GM21576 (cell line): Measurements from ENCODE around the gene OGA.

Experiments used
- ATAC-seq: cut with Tn5 transposase; IDR thresholded peaks from one replicate; pipeline ENCODE4 v1.9.1; 2021; ENCODE audit warnings: mild to moderate bottlenecking, moderate library complexity; ENCODE audit not compliant: unreplicated experiment

Gene OGA

DNA sequence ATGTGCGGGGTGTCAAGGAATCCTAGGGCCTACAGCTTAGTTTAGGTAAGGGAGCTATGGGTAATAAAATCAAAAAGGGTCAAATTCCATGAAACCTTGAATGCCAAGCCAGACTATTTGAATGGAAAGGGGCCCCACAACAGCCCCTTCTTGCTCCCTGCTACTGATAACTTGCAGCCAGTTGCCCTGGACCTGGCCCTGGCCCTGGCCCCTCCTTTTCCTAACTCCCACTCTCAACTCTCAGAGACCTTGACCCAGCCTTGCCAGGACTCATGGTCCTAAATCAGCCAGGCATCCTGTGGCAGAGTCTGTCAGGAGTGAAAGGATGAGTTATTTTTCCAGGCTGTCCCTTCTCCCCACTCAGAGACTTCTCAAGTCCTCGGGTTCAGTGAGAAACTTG is 19.5 kb upstream of the OGA start:
- ATAC-seq, result no peak

DNA sequence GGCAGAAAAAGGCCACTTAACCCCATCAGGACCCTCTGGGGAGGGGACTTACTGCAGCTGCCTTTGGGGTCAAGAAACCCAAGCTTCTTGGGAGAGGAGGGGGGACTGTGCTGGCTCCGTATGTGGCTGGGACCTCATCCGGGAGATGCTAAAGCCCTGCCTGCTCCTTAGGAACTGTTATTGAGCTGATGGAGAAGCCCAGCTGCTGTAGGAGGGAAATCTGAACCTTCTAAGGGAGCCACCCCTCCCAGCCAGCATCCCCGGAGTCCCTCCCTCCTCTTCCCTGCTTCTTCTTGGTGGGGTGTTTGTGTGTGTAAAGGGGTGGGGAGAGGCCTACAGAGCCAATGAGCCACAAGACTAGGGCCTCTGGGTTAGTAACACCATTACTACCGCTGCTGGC is 17.1 kb upstream of the OGA start:
- ATAC-seq, result no peak

DNA sequence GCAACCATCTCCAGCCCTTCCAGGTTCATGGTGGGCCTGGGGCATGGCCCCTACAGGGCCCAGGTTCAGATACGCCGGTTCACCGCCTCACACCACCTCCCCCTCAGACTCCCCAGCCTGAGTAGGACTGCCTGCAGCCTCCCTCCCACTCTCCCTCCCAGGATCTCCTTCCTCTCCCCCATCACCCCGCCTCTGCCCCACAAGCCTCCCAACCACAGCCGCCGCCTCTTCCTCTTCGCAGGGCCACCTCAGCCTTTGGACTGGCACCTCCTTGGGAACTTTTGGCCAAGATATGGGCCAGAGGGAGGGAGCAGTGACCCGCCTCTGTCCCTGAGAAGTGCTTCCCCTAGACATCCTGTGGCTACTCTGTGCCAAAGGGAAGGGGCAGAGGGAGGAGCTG is 16.1 kb upstream of the OGA start:
- ATAC-seq, result no peak

DNA sequence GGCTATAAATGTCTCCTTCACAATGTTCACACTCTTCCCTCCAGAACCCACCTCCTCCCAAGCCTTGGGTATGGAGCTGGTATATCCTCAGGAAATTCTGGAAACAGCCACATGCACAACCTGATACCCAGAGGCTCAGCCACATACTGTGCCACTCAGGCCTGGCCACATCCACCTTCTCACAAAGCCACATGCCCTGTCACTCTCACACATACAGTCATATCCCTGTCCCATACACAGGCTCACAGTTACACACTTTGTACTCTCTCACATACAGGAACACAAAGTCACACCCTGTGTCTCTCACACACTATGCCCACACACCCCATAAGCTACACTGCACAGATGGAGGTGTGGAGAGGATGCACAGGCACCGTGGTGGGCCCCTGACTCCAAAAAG is 15.2 kb upstream of the OGA start:
- no peak for ATAC-seq

DNA sequence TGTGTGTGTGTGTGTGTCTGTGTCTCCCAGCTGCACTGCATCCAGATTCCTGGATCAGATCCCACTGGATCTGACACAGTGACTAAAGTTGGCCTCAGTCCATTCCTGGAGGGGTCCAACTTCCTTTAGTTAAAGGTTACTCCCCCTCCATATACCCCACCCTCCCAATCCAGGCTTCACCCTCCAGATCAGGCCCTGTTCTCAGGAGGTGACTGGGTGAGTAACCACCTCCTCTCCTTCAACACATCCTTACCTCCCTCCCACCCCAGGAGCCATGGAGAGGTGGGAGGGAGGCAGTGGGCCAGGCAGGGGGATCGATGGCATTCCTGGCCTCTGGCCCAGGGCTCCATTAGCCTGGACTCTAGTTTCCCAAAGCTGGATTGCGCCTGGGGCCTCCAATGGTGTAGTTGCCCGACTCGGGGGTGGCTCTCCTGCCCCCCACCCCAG is 14.1 kb upstream of the OGA start:
- ATAC-seq, result no peak

DNA sequence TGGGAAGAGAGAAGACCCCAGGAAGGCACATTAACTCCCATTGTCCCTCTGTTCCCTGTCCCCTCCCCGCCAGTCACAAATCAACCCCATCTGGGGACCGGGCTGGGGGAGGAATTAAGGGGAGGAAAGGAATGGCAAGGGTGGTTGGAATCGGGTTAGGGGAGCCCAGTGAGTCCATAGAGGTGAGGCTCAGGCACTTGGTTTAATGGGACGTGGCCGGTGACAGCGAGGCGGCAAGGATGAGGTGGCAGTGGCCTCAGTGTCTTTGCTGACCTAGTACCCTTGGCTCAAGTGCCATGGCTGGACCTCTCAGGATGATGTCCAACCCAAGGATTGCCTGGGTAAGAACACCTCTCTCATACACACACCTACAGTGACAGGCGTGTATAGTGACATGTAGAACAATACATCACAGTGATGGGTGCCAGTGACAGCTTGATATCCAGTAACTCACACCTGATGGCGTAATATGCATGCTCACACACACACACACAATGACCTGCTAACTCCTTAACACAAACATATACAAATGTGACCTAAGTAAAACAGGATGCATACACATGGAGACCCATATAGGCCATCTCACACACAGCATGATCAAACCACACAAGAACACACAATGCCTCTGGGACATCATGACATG is 13.0 kb upstream of the OGA start:
- ATAC-seq, result no peak

DNA sequence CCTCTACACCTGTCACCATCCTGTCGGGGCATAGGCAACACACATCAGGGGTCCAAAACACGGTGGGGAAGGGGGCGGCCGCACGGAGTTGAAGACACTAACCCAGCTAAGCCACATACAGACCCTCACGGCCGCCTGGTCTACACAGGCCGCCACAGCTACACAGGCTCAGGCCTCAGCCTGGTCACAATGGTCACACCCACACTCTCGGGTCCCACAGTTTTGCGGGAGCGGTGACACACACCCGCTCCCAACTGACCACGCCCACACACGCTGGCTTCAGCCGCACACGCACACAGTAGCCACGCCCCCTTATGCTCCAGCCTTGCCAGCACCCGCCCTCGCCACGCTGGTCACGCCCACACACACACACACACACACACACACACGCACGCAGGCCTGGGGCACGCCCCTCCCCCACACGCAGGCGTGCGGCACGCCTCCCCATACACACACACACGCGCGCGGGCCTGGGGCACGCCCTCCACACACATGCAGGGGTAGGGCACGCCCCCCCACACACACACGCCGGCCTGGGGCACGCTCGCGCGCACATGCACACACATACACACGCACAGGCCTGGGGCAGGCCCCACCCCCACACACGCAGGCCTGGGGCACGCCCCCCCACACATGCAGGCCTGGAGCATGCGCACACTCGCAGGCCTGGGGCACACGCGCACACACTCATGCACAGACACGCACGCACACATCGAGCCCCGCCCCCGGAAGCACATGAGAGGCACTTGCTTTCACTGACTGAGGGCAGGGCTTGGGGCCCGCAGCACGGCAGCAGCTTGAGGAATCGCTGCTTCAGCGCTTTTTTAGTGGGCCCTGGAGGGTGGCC is 12.3 kb upstream of the OGA start:
- peak; percentile 61 for ATAC-seq

DNA sequence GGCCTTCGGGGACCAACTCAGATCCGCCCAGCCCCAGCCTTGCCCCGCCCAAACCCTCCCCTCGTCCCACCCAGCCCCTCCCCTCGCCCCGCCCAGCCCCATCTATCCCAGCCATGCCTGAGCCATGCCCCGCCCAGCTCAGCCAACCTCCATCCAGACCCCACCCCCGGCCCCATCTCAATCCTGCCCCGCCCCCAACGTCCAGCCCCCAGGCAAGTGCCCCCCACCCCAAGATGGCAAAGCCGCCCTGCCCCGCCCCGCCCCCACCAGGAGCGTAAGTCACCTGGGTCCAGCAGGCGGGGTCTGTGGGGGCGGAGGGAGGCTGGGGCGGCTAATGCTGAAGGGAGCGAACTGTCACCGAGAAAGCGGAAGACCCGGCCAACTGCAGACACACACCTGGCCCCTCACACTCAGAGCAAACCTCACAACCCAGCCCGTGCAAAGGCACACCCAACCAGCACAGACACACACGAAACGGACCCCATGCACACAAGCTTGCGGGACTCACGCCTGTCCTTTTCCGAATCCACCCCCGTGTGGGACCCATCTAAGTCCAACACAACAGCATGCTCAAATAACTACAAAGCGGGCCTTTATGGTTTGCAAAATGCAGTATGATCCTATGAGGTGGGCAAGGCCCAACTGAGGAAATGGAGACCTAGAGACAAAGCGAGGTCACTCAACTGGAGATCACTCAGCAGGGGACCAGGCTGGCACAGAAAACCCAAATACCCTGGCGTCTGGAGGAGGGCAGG is 11.5 kb upstream of the OGA start:
- ATAC-seq, result peak; percentile 22

DNA sequence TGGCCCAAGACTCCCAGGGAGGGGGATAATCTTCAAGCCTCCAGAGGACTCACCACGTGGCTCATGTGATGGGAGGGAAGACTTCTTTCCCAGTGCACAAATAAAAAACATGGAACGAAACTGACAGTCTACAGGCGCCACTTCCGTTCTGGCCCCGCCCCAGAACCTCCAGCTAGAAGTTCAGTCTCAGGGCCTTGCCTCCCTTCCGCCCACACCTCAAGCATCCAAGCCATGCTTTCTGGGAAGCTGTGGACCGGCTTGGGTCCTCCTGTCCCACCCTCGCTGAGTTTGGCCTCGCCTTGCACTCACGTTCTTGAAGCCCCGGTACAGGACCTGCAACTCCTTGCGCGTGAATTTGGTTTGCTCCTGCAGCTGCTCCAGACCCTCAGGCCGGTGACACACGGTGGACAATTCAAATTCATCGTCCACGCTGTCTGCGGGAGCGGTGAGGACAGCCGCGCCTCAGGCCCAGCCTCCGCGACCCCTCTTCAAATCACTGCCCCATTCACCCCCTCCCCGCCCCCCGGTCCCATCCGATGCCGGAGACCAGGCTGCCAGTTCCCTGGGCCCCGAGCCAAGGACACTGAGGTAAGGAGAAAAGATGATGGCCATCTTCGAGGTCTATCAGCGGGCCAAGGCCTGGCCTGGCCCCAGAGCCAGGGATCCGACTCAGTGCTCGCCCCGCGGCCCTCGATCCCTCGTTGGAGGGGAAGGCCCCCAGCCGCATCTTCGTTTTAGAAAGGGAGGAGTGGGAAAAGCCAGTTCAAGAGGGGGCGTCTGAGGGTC is 10.7 kb upstream of the OGA start:
- no peak for ATAC-seq

DNA sequence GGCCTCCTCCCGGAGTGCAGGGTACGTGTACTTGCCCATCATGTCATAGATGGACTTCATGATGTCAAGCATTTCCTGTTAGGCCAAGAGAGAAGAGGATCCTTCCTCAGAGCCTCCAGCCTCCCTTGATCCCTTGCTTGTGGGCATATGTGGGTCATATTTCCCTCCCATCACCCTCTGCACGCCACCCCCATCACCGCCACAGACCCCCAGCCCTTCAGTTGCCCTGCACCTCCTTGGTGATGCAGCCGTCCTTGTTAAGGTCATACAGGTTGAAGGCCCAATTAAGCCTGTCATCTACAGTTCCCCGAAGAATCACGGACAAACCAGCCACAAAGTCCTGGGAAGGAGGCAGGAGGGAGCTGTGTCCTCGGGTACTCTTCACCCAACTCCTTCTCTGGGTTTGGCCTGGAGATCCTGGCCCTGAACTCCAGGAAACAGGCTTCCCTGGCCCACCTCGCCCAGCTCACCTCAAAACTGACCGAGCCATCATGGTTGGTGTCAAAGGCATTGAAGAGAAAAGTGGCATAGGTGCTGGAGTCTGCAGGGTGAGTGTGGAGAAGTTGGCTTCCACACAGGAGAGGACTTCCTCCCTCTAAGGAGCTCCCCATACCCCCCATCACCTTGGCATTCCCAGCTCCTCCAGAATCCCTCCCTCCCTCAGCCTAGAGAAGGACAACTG is 9.8 kb upstream of the OGA start:
- ATAC-seq, result no peak

DNA sequence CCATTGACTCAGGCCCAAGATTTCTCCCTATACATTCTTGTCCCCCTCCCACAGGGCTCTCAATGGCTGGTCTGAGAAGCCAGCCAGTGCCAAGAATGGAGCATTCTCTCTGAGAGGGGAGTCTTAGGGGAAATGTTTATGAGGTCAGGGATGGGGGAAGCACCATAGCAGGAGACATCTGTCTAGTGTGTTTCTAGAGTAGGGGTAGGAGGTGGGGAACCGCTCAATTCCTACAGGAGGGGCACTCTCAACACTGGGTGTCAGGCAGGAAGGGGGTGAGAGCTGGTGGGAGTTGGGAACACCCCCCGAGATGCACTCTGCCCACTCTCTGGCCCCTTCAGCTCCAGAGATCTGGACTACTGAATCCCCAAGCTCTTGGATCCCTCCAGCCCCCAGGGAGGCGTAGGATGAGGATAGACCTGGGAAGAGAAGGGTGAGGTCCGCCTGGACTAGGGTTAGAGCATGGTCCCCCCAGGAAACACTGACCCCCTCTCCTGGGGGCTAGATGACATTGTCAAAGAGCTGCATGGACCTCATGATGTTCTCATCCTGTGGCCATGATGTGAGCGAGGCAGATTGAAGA is 8.7 kb upstream of the OGA start:
- ATAC-seq, result no peak

DNA sequence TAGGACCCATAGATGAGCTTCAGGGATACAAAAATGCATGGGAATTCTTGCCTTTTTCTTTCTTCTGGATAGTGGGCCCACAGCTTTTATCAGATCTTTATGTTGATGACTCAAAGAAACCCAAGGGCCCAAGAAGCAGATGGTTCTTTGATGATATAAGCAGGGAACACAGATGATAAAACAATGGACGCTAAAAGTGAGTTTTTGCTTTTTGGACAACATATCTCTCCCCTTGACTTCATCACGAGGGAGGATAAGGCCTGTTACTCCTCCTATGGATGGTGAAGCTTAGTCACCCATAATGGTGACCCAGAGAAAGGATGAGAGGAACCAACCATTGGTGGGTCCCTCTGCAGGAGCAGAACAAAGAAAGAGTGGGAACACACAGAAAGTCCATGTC is 6.5 kb upstream of the OGA start:
- no peak for ATAC-seq

DNA sequence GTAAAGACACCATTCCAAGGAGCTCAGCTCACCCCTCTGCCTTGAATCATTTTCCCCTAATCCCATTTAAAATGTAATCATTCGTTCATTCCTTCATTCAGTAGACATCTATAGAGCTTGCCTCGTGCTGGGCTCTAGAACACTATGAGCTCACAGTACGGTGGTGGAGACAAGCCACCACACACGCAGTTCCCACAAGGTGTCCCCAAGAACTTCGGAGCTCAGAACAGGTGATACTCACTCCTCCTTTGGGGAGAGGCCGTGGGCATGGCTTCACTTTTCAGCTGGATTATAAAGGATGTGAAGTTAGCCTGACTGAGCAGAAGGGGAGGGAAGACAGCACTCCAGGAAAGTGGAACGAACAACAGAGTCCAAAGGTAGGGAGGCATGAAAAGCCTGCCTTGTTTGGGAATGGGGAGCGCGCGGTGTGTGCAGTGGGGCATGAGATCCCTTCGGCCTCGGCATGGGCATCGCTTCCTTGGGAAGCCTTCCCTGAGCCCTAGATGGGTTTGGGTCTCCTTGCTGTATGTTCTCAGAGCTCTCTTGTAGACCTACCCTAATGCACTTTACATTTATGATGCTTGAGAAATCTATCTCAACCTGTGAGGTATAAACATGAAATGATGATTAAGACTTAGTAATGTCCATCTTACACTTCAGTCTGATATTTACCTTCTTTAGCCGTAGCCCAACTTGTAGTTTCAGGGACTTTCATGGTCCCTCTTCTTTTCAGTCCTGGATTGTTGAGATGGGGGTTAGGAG is 809 bp upstream of the OGA start:
- ATAC-seq, result peak; percentile 23

DNA sequence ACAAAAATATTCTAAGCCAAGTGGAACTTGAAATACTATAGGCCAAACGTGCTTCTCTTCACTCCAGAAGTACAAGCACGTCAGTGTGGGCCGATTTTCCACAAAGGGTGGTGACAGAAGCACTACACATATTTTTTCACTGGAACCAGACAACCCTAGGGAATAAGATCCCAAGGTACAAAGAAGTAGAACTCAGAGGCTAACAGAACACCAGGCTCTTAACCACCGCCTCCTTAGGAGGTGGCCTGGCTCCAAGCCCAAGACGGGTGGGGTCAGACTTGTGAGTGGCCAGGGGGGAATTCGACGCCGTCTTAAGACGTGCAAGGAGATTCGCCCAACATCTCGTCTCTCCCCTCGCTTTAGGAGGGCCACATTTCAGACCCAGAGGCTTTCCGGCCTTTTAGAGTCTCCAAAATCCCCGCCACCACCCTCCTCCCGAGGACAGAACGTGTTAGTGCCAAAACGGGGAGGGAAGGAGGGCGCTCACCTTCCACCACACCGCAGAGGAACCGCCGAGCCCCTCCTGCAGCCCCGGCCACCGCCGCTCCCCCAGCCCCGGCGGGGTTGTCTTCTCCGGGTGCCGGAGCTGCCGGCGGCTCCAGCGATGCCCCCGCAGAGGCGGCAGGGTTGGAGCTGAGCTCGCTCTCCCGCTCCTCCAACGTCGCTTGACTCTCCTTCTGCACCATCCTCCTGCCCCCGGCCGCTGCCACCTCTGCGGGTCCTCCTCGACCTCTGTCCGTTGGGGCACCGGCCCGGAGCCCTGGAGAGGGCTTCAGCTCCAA is 716 bp downstream of the OGA start:
- peak; percentile 1 for ATAC-seq

DNA sequence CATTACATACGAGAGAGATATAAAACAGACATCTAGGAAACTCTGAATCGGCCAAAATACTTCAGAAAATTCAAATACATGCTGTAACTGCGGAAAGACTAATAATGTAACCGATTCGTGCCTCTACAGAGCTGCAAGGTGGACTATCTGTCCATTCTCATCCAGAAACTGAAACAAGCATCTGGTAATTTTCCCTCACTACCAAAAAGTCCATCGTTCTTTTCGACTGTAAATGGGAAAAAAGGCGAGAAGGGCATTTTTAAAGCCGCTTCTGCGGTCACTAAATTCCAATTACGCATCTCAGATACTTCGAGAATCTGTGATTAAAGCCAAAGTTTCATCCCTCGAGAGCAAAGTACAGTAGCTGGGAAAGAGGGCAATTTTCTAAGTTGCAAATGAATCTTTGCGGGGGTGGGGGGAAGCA is 1.3 kb downstream of the OGA start:
- ATAC-seq, result no peak

DNA sequence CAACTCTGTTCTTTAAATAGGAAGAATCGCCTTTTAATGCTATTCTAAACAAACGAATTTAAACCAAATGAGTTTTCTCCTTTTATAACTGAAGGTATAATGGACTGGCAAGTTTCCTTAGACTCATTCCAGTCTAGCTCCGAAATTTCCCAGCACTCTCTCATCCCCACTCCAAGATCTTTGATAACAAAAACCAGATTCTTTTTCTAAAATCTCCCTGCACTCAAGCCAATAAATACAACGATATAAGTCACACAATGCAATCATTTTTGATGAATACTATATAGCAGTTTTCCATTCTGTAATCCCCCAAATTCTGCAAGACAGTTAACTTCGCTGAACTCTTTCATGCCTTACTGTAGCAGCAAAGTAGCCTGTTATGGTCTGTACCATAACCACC is 1.9 kb downstream of the OGA start:
- no peak for ATAC-seq

DNA sequence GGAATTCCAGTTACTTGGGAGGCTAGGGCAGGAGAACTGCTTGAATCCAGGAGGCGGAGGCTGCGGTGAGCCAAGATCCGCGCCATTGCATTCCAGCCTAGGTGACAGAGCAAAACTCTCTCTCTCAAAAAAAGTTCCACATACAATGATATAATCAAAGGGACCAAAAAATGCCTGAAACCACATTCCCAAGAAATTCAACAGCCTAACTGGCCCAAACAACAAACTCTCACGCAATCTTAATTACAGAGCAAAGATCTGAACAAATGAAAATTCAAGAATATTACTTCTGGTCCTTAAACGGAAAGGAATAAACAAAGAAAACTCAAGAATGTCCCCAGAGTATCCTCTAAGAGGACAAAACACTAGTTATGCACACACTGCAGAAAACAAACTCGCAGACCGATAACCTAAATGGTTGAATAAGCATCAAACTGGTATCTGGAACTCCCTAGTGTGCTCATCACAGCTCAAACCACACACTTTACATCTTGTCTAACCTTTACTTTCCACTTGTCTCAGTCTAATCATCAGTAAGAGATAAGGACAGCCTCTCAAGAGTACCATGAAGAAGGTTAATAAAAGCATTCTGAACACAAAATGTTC is 3.7 kb downstream of the OGA start:
- ATAC-seq, result no peak

DNA sequence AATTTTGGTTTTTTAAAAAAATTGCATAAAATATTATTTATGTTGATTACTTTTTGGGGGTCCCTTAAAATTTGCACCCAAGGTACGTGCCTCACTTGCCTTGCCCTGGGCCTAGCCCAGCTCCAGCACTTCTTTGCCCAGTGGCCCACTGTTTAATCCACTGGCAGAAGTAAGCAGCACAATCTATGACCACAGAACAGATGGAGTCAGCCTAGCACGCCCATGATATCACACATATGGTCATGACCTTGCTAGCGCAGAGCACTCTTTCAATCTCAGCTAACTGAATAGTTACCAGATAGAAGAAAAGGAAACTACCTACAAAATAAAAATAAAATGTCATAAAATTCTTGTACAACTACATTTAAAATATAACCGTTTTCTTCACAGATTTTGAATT is 5.6 kb downstream of the OGA start:
- ATAC-seq, result no peak
